GM21737 (cell line): Measurements from ENCODE around the gene PLCH1.

Source experiments
- ATAC-seq: cut with Tn5 transposase; IDR thresholded peaks from one replicate; pipeline ENCODE4 v1.9.1; 2021; ENCODE audit warnings: mild to moderate bottlenecking, moderate library complexity; ENCODE audit not compliant: unreplicated experiment

PLCH1 gene

DNA sequence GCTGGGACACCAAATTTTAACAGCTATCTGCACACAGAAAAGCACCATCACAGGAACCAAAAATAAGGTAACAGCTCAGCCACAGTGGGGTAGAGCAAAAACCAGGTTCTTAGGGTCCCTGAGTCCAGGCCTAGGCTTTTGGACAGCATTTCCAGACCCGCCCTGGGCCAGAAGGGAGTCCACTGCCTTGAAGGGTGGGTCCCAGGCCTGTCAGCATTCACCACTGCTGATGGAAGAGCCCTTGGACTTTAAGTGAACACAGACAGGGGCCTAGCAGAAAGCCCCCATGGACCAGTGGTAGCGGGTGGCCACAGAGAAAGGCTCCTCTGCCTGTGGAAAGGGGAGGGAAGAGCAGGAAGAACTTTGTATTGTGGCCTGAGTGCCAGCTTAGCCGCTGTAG is 56.4 kb downstream of the PLCH1 start:
- ATAC-seq: no peak

DNA sequence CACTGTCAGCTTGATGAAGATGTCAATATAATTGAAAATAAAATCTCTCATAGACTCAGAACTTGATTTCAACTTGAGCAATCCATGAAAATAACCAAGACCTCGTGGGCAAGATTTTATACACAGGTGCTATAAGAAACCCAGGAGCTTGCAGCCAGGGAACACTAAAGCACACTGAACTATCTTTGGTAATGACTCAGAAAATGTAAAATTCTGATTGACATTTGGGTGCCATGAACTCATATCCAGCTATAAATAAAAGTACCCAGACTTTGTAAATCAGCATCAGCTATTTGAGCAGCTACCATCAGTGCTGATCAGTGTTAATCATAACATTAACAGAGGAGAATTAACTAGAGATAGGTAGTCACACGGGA is 61.5 kb downstream of the PLCH1 start:
- ATAC-seq: no peak

- ATAC-seq: no peak
Measured at GRCh38 chr3:155682426-155683343, 62.2 kb downstream of the PLCH1 start.

DNA sequence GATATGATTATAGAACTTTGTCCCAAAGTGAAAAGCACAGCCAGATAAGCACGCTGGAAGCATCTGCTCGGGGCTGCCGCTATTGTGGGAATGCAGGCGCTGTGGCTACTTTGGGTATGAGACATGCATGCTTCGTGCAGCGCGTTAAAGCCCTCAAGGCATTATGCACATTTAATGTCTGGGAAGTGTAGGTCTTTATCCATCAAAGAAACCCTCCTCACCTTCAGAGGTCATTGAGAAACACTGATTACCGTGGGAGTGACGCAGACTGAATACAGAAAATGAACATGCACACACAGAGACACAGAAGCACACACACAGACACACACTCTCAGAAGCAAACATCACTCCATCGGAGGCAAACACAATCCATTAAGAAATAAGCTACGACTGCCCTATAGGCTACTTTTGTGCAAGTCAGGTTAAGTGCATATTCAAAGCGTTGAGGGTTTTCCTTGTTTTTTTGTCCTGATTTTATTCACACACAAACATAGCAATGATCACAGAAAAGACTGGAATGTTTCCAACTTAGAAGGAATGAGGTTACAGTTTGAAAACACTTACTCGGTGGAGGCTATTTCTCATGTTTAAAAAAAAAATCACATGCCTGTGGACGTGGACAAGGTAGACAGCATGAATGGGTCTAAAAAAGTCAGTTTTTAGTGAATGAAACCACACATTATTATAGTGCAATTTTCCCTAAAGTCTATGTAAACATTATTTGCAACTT is 68.5 kb downstream of the PLCH1 start:
- no peak for ATAC-seq

DNA sequence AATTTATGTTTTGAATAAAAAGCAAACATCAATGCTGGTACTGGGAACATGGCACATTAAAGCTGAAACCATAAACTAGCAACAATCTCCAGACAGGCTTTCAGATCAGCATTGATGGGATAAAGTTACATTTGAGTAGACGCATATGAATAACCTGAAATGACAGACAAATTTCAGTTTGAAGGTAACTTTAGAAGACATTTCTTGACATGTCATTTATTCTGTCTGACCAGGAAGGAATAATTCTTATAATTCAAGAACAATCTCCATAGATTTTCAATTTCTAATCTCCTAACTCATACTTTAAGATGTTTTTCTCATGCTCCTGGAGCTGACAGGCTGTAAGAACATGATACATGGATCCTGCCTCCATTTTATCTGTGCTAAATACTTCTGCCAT is 69.8 kb downstream of the PLCH1 start:
- ATAC-seq: no peak

DNA sequence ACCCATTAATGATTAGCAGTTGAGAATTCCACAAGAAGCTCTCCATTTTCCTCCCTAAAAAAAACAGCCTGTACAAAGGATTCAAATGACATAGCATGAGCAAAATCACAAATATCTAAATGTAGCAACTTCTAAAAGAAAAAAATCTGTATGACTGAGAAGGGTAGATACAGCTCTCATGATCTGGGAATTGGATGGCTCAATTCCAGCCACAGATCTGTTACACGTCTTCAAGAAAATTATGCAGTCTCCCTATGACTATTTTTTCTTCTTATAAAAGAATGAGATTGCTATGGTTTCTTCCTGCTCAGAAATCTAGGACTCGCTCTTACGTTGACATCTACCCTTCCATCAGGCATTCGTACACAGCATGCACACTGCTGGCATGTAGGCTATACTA is 71.5 kb downstream of the PLCH1 start:
- ATAC-seq: no peak

GRCh38 chr3:155670335-155670734 is 74.5 kb downstream of the PLCH1 start:
- ATAC-seq: no peak

- ATAC-seq: no peak
Measured at GRCh38 chr3:155667988-155668387, 76.9 kb downstream of the PLCH1 start.

GRCh38 chr3:155664925-155665695 is 79.8 kb downstream of the PLCH1 start:
- ATAC-seq: no peak

- no peak for ATAC-seq
Measured at GRCh38 chr3:155663467-155664212, 81.2 kb downstream of the PLCH1 start.

DNA sequence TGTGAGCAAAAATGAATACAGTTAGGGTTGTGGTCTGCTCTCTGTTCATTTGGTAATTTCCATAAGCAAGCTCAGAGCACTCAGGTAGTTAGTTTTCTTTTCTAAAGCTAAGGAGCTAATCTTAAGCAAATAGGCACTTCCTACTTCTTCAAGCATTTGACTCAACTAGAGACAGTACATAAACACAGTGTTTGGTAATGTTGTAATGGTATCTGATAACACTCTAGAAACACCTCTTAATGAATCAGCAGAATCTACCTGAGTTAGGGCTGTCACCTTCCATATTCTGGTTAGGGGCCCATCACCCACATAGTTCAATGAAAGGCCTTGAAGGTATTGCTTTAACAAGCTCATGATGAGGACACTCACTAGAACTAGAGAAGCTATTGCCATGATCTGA is 83.1 kb downstream of the PLCH1 start:
- ATAC-seq: no peak

DNA sequence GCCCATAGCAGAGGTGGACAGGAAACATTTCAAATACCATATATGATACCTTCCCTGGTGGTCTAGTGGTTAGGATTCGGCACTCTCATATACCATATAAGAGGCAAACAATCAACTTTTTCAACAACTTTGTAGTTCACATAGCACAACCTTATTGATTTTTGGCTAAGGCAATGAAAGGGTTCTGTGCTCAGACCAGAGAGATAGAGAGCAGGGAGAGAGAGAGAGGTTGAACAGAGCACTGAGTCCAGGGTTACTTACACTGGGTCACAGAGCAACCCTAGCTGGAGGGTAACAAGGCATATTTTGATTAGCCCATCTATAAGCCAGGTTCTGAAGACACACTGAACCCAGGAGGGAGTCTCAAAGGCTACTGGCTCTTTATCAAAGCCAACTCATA is 83.8 kb downstream of the PLCH1 start:
- no peak for ATAC-seq

GRCh38 chr3:155658671-155659261 is 86.1 kb downstream of the PLCH1 start:
- ATAC-seq: no peak

DNA sequence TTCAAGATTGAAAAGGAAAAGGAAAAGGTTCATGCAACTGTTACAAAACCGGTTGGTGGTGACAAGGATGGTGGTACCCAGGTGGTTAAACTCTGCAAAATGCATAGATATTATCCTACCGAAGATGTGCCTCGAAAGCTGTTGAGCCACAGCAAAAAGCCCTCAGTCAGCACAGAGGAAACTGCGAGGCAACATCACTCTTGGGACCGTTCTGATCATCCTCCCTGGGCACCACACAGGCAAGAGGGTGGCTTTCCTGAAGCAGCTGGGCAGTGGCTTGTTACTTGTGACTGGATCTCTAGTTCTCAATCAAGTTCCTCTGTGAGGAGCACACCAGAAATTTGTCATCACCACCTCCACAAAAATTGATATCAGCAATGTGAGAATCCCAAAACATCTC is 86.9 kb downstream of the PLCH1 start:
- ATAC-seq: no peak

GRCh38 chr3:155657161-155657560 is 87.7 kb downstream of the PLCH1 start:
- no peak for ATAC-seq

DNA sequence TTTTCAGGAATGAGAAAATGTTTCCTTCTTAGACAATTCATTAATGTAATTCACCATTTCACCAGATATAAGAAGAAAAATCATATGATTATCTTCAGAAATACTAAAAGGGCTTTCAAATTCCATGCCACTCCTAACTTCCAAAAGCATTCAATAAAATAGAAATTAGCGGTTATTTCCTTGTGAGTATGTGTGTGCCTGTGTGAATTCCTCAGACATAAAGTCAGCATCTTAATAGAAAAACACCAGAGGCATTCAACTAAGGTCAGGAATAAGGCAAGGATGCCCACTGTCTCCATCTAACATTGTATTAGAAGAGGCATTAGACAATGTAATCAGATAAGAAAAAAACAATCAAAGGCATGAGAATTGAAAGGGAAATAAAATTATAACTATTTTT is 88.4 kb downstream of the PLCH1 start:
- ATAC-seq: no peak

DNA sequence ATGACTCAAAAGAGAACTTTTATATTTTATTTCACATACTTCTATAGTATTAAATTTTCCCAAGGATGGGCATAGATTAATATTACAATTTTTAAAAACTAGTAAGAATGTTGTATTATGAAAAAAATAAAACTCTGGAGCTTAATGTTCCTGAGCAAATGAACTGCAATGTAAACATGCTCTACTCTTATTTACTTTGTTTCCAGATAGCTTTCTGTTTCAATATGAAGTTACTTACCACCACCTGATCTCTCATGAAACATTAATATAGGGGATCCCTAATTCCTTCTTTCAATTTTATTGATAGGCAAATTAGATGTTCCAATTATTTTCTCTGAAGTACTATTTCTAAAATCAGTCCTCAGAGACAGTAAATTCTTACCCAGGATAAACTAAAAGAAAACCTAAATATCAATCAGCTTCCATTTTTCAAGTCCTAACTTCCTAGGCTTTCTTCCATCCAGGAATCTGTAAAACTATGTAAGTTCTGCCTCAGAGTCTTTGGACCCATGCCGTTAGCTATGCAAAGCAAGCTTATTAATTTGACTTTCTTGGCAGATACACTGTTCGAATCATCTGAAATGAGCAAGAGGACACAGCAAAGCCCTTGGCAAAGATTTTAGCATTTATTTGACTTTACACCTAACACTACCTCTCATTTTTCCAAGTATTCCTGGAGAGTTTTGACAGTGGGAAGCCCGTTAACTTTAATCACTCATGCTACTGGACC is 93.2 kb downstream of the PLCH1 start:
- no peak for ATAC-seq

GRCh38 chr3:155648013-155648591 is 96.8 kb downstream of the PLCH1 start:
- no peak for ATAC-seq

GRCh38 chr3:155647206-155647605 is 97.7 kb downstream of the PLCH1 start:
- no peak for ATAC-seq
